Transverse colon (tissue), 3 donors: ENCODE data around the gene DYNC1LI2.

Experiments used
- POLR2A ChIP-seq: fragments of 450-650 bp; IDR thresholded peaks from one replicate; pipeline ENCODE4 v1.6.1; 2016; ENCODE audit warnings: antibody characterized with exemption, mild to moderate bottlenecking, moderate library complexity
- TF ChIP-seq, protein P1 (sequence below), 5 experiments: fragments of 200-600 bp in 3 of 5; fragments of 450-650 bp in 2 of 5; sonication (generic) in 3 of 5; IDR thresholded peaks; 1 replicate in 2 of 5; 2 replicates in 3 of 5; pipeline ENCODE4 v1.5.1; 2016 to 2017; ENCODE audit warnings: antibody characterized with exemption in 5 of 5, inconsistent platforms in 3 of 5, mild to moderate bottlenecking in 2 of 5, moderate library complexity in 1 of 5

DNA sequence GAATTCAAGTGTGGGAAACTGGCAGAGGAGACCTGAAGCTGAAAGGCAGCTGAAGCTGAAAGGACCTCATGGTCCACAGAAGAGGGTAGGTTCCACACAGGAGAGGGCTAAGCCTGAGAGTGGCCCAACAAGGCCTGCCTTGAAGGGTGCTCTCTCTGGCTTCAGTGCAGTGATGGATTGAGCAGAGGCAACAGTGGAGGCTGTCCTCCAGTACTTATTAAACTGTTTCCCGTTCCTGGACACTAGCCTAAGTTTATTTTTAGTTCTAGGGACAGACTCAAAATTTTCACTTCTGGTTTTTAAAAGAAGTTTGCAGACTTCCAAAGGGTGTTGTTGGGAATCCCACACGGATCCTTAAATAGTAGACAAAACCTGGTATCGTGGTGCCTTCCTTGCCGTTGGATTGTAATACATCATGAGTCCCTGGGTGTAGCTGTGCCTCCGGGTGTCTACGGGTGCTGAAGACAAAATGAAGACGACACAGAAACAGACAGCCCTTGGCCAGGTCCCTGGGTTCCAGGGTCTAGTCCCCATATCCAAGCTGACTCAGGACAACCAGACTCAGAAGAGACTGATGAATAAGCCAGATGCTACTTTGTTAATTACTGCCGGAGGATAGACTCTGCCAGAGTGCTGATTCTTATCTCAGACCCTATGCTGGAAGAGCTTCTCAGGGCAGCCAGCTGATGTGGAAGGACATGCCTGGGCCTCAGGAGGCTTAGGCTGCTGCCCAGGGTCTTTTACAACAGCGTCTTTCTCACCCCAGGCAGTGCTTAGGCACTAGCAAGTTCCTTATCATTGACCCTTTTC, 47.8 kb downstream of the DYNC1LI2 start:
- TF ChIP-seq, protein P1, sequence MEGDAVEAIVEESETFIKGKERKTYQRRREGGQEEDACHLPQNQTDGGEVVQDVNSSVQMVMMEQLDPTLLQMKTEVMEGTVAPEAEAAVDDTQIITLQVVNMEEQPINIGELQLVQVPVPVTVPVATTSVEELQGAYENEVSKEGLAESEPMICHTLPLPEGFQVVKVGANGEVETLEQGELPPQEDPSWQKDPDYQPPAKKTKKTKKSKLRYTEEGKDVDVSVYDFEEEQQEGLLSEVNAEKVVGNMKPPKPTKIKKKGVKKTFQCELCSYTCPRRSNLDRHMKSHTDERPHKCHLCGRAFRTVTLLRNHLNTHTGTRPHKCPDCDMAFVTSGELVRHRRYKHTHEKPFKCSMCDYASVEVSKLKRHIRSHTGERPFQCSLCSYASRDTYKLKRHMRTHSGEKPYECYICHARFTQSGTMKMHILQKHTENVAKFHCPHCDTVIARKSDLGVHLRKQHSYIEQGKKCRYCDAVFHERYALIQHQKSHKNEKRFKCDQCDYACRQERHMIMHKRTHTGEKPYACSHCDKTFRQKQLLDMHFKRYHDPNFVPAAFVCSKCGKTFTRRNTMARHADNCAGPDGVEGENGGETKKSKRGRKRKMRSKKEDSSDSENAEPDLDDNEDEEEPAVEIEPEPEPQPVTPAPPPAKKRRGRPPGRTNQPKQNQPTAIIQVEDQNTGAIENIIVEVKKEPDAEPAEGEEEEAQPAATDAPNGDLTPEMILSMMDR (IDR thresholded peaks at IDR 0.05) = no peak
- TF ChIP-seq POLR2A = no peak
